OCI-LY7 (cell line): Measurements from ENCODE around the gene KCNA2. TPM values are rescaled to one million over a fixed set of nuclear protein-coding genes. Genes with fewer than 3 reads are reported as not detected.

Experiments
- BruUV-seq: library from RNA; stranded (reverse); fragments of 400-500 nt; replicated peaks from 2 replicates; lab custom pipeline; 2021; lab: Mats Ljungman, UMichigan
- CTCF ChIA-PET: fragments of 300-600 bp; sonication (Branson Sonifier 250); formaldehyde crosslinking; loops from one replicate; lab custom pipeline; 2022; ENCODE audit warnings: antibody characterized with exemption; ENCODE audit not compliant: unreplicated experiment; lab: Charles Lee
- POLR2A ChIA-PET: fragments of 300-600 bp; sonication (Branson Sonifier 250); formaldehyde crosslinking; loops from one replicate; lab custom pipeline; 2022; ENCODE audit warnings: antibody characterized with exemption; lab: Charles Lee
- DNase-seq: peaks from one replicate; pipeline ENCODE4 v3.0.0-alpha.2; 2015; ENCODE audit warnings: low spot score
- H2AFZ ChIP-seq: fragments of 200-600 bp; sonication (generic), shearing (Covaris generic); 2 replicates; pipeline ENCODE4 v1.6.1; 2014; ENCODE audit warnings: mild to moderate bottlenecking, antibody characterized with exemption, low read length, moderate library complexity
- H3K27ac ChIP-seq: fragments of 200-600 bp; sonication (generic); 2 replicates; pipeline ENCODE4 v1.5.1; 2014; ENCODE audit warnings: mixed run types, low read depth, mild to moderate bottlenecking, moderate library complexity, low read length, inconsistent platforms; ENCODE audit not compliant: poor library complexity, severe bottlenecking
- H3K36me3 ChIP-seq: fragments of 200-600 bp; sonication (generic); 2 replicates; pipeline ENCODE4 v1.6.1; 2014; ENCODE audit warnings: mild to moderate bottlenecking, antibody characterized with exemption, low read length, moderate library complexity, mixed read lengths; ENCODE audit not compliant: insufficient read depth
- H3K4me1 ChIP-seq: fragments of 200-600 bp; sonication (generic); 2 replicates; pipeline ENCODE4 v1.5.1; 2014; ENCODE audit warnings: mild to moderate bottlenecking, low read length; ENCODE audit not compliant: insufficient read depth, poor library complexity, severe bottlenecking
- H3K4me2 ChIP-seq: fragments of 200-600 bp; sonication (generic); 2 replicates; pipeline ENCODE4 v1.6.1; 2014; ENCODE audit warnings: mild to moderate bottlenecking, low read length
- H3K4me3 ChIP-seq: fragments of 200-600 bp; sonication (generic); 2 replicates; pipeline ENCODE4 v1.5.1; 2014; ENCODE audit warnings: mild to moderate bottlenecking, low read depth, low read length; ENCODE audit not compliant: poor library complexity, severe bottlenecking
- H3K79me2 ChIP-seq: fragments of 200-600 bp; sonication (generic); 2 replicates; pipeline ENCODE4 v1.6.1; 2016; ENCODE audit warnings: low read depth, mild to moderate bottlenecking, low read length, moderate library complexity, mixed read lengths; ENCODE audit not compliant: insufficient read depth
- H3K9me2 ChIP-seq: fragments of 200-600 bp; sonication (generic); 2 replicates; pipeline ENCODE4 v1.6.1; 2016; ENCODE audit warnings: mild to moderate bottlenecking, low read length, mixed read lengths; ENCODE audit not compliant: insufficient read depth
- H3K9me3 ChIP-seq: fragments of 200-600 bp; sonication (generic); 2 replicates; pipeline ENCODE4 v1.6.1; 2014; ENCODE audit warnings: mild to moderate bottlenecking, mixed run types, low read length, mixed read lengths
- H4K20me1 ChIP-seq: fragments of 200-600 bp; sonication (generic); 2 replicates; pipeline ENCODE4 v1.6.1; 2014; ENCODE audit warnings: mild to moderate bottlenecking, antibody characterized with exemption, low read length, moderate library complexity, mixed read lengths; ENCODE audit not compliant: insufficient read depth
- CTCF ChIP-seq: fragments of 200-600 bp; sonication (generic); conservative IDR thresholded peaks from 2 replicates; pipeline ENCODE4 v1.5.1; 2014; ENCODE audit warnings: mild to moderate bottlenecking, antibody characterized with exemption, low read length, moderate library complexity, mixed read lengths
- EZH2phosphoT487 ChIP-seq: fragments of 200-600 bp; sonication (generic); IDR thresholded peaks from 2 replicates; pipeline ENCODE4 v1.6.1; 2018; ENCODE audit warnings: low read depth, borderline replicate concordance, mild to moderate bottlenecking, mixed run types, antibody characterized with exemption, low read length, moderate library complexity, mixed read lengths
- intact Hi-C: fragments of 100-400 bp; cut with micrococcal nuclease; formaldehyde crosslinking; loops from one replicate; pipeline ENCODE4 v1.10.0; 2022; ENCODE audit not compliant: unreplicated experiment
- total RNA-seq, 2 experiments: library from RNA; depleted of rRNA in 1 of 2; stranded (reverse); fragments of >200 nt in 1 of 2; shearing (Covaris generic) in 1 of 2; gene quantifications; 2 replicates each; pipeline ENCODE4 v1.2.3, GENCODE V29; 2014 to 2022

Gene KCNA2
- total RNA-seq, 2 experiments from 2014 or later = 0.22 to 2.3 TPM

- TF ChIP-seq CTCF (no peak), EZH2phosphoT487 (no peak)
- H4K20me1 ChIP-seq = no peaks in the 10 kb centered on the region
- no peak overlapping the region for H2AFZ ChIP-seq
- POLR2A ChIA-PET = no interaction called here
- no peak overlapping the region for H3K4me3 ChIP-seq
- no peak for DNase-seq
- BruUV-seq = no TSS peak
- no peaks in the 10 kb centered on the region for H3K79me2 ChIP-seq
- intact Hi-C loops = no loop called here
- H3K9me2 ChIP-seq = no peaks in the 10 kb centered on the region
- no peak overlapping the region for H3K27ac ChIP-seq
- no peak overlapping the region for H3K4me2 ChIP-seq
- no peaks in the 10 kb centered on the region for H3K4me1 ChIP-seq
- no peaks in the 10 kb centered on the region for H3K36me3 ChIP-seq
- CTCF ChIA-PET = no interaction called here
- H3K9me3 ChIP-seq = no peaks in the 10 kb centered on the region
These were observed 33.4 kb downstream of the KCNA2 start for GRCh38 chr1:110572751-110573150.

- no peaks in the 10 kb centered on the region for H3K4me1 ChIP-seq
- ChIA-PET CTCF (no interaction called here), POLR2A (no interaction called here)
These were observed 35.3 kb downstream of the KCNA2 start for GRCh38 chr1:110570901-110571300.

More at GRCh38 chr1:110570901-110571300, 35.3 kb downstream of the KCNA2 start:
- DNase-seq = no peak
- BruUV-seq = no TSS peak
- no peaks in the 10 kb centered on the region for H3K9me2 ChIP-seq
- H4K20me1 ChIP-seq = no peaks in the 10 kb centered on the region
- no peak overlapping the region for H3K4me3 ChIP-seq
- no peaks in the 10 kb centered on the region for H3K79me2 ChIP-seq
- TF ChIP-seq CTCF (no peak), EZH2phosphoT487 (no peak)
- H3K36me3 ChIP-seq = no peaks in the 10 kb centered on the region
- H3K4me2 ChIP-seq = no peak overlapping the region
- intact Hi-C loops = no loop called here
- no peak overlapping the region for H2AFZ ChIP-seq
- H3K27ac ChIP-seq = no peak overlapping the region
- H3K9me3 ChIP-seq = no peaks in the 10 kb centered on the region
